Common myeloid progenitor, CD34-positive (primary cell): Measurements from ENCODE around the gene FAM3B.
A peak's percentile ranks its signal among the peaks of the same experiment; 100 is the strongest.
"Not testable (repeated sequence)": the region's sequence is repeated elsewhere in the genome, so short reads cannot be mapped to it uniquely, and the experiment has no call there.

Experiments
- CTCF ChIA-PET: fragments of 350-600 bp; sonication (Branson Sonifier 250); formaldehyde crosslinking; loops from one replicate; lab custom pipeline; 2021; ENCODE audit warnings: antibody characterized with exemption; lab: Charles Lee
- POLR2A ChIA-PET: fragments of 350-600 bp; sonication (Branson Sonifier 250); formaldehyde crosslinking; loops from one replicate; lab custom pipeline; 2021; ENCODE audit warnings: antibody characterized with exemption; lab: Charles Lee
- DNase-seq, 3 donors: peaks; one replicate each; pipeline versions ENCODE4 v3.0.0 to v3.0.0-alpha.2; 2013
- H3K27ac ChIP-seq, 2 experiments: 1 replicate in 1 of 2; 2 replicates in 1 of 2; pipeline ENCODE4 v1.7.0; 2013; ENCODE audit warnings: inconsistent platforms in 2 of 2, low read length in 2 of 2, mild to moderate bottlenecking in 2 of 2, low read depth in 1 of 2, moderate library complexity in 1 of 2; ENCODE audit not compliant: severe bottlenecking in 2 of 2, insufficient read depth in 1 of 2, poor library complexity in 1 of 2
- H3K27me3 ChIP-seq, 5 experiments: replicated peaks in 2 of 5; 1 replicate in 3 of 5; 2 replicates in 2 of 5; pipeline versions ENCODE4 v1.6.1 to v1.7.0; 2013; ENCODE audit warnings: low read length in 4 of 5, mild to moderate bottlenecking in 2 of 5, moderate library complexity in 2 of 5, inconsistent platforms in 1 of 5; ENCODE audit not compliant: insufficient read depth in 5 of 5, control insufficient read depth in 4 of 5
- H3K36me3 ChIP-seq, 4 experiments: 1 replicate in 2 of 4; 2 replicates in 2 of 4; pipeline versions ENCODE4 v1.6.1 to v1.7.0; 2013; ENCODE audit warnings: low read length in 3 of 4, control low read depth in 1 of 4, mild to moderate bottlenecking in 1 of 4; ENCODE audit not compliant: control insufficient read depth in 4 of 4, insufficient read depth in 4 of 4
- H3K4me1 ChIP-seq, 4 experiments: 1 replicate in 3 of 4; 2 replicates in 1 of 4; pipeline versions ENCODE4 v1.6.1 to v1.7.1; 2013; ENCODE audit warnings: low read length in 3 of 4, mild to moderate bottlenecking in 3 of 4, control low read depth in 1 of 4, inconsistent platforms in 1 of 4, moderate library complexity in 1 of 4; ENCODE audit not compliant: control insufficient read depth in 4 of 4, insufficient read depth in 4 of 4; ENCODE audit errors: control extremely low read depth in 1 of 4
- H3K4me3 ChIP-seq, 7 experiments: 1 replicate in 4 of 7; 2 replicates in 3 of 7; pipeline versions ENCODE4 v1.5.1 to v1.7.0; 2013; ENCODE audit warnings: mild to moderate bottlenecking in 7 of 7, low read length in 6 of 7, moderate library complexity in 6 of 7, inconsistent platforms in 2 of 7, low read depth in 2 of 7, control low read depth in 1 of 7; ENCODE audit not compliant: insufficient read depth in 4 of 7, control insufficient read depth in 1 of 7; ENCODE audit errors: extremely low read depth in 1 of 7
- H3K9me3 ChIP-seq, 5 experiments: 1 replicate in 4 of 5; 2 replicates in 1 of 5; pipeline versions ENCODE4 v1.6.1 to v1.7.1; 2013; ENCODE audit warnings: low read length in 4 of 5, mild to moderate bottlenecking in 2 of 5, inconsistent platforms in 1 of 5, low read depth in 1 of 5, moderate library complexity in 1 of 5; ENCODE audit not compliant: control insufficient read depth in 4 of 5, insufficient read depth in 2 of 5; ENCODE audit errors: control extremely low read depth in 1 of 5
- WGBS: methylation state at CpG from one replicate; pipeline ENCODE4 v1.1.5; 2013; ENCODE audit not compliant: insufficient coverage; 5-methylcytosine and 5-hydroxymethylcytosine counted together

The FAM3B gene

GRCh38 chr21:41302976-41303375 is 13.6 kb upstream of the FAM3B start:
- no peaks in the 10 kb centered on the region for H3K36me3 ChIP-seq
- peaks cover 0 to 5% (median 0%) of the 10 kb centered on the region in 5 experiments for H3K27me3 ChIP-seq
- no peaks in the 10 kb centered on the region for H3K4me1 ChIP-seq
- no peak for DNase-seq
- CTCF ChIA-PET, result no interaction called here
- 100% methylated on average over 1 of the region's 1 CpG for WGBS
- POLR2A ChIA-PET, result no interaction called here
- peaks cover 2 to 9% (median 4%) of the 10 kb centered on the region in 5 experiments for H3K9me3 ChIP-seq
- H3K27ac ChIP-seq, result no peak overlapping the region
- H3K4me3 ChIP-seq, result no peak overlapping the region

GRCh38 chr21:41304068-41304720 is 12.4 kb upstream of the FAM3B start:
- H3K4me1 ChIP-seq, result no peaks in the 10 kb centered on the region
- H3K36me3 ChIP-seq, result no peaks in the 10 kb centered on the region
- no peak for DNase-seq
- H3K9me3 ChIP-seq, result peaks cover 2 to 6% (median 4%) of the 10 kb centered on the region in 5 experiments
- H3K27ac ChIP-seq, result no peak overlapping the region
- WGBS, result 96% methylated on average over 28 of the region's 40 CpGs
- CTCF ChIA-PET, result no interaction called here
- POLR2A ChIA-PET, result no interaction called here
- peaks cover 0 to 8% (median 4%) of the 10 kb centered on the region in 5 experiments for H3K27me3 ChIP-seq
- no peak overlapping the region for H3K4me3 ChIP-seq

- Histone ChIP-seq H3K4me1 (no peaks in the 10 kb centered on the region), H3K27me3 (peaks cover 0 to 26% (median 6%) of the 10 kb centered on the region in 5 experiments), H3K36me3 (no peaks in the 10 kb centered on the region), H3K27ac (no peak overlapping the region), H3K9me3 (peaks cover 2 to 6% (median 3%) of the 10 kb centered on the region in 5 experiments), H3K4me3 (no peak overlapping the region)
- ChIA-PET CTCF (interaction anchor here (0.9 kb wide), 1 partner anchor 23 kb away, joined by 3 read pairs; no protein-coding TSS in a partner anchor), POLR2A (no interaction called here)
- DNase-seq, result no peak
Measured at GRCh38 chr21:41307219-41307618, 9.4 kb upstream of the FAM3B start.

- no CpG with 5 or more reads among the region's 8 CpGs for WGBS
- H3K9me3 ChIP-seq, DNase-seq, H3K27ac ChIP-seq, H3K4me3 ChIP-seq, H3K36me3 ChIP-seq, POLR2A ChIA-PET: not testable (repeated sequence)
- Histone ChIP-seq H3K27me3 (peaks cover 0 to 64% (median 20%) of the 10 kb centered on the region in 5 experiments), H3K4me1 (peaks cover 2 to 15% (median 8%) of the 10 kb centered on the region in 4 experiments)
- CTCF ChIA-PET, result interaction anchor here (0.9 kb wide), 1 partner anchor 30 kb away, joined by 3 read pairs; no protein-coding TSS in a partner anchor
Measured at GRCh38 chr21:41313285-41314164, 3.1 kb upstream of the FAM3B start.

- Histone ChIP-seq H3K9me3 (no peaks in the 10 kb centered on the region), H3K4me1 (peaks cover 2 to 15% (median 8%) of the 10 kb centered on the region in 4 experiments), H3K4me3 (no peak overlapping the region), H3K27me3 (peaks cover 0 to 44% (median 19%) of the 10 kb centered on the region in 5 experiments), H3K36me3 (no peaks in the 10 kb centered on the region), H3K27ac (no peak overlapping the region)
- CTCF ChIA-PET, result interaction anchor here (1.6 kb wide), 1 partner anchor 19 kb away, joined by 3 read pairs; no protein-coding TSS in a partner anchor
- WGBS, result 98% methylated on average over 5 of the region's 6 CpGs
- no peak for DNase-seq
- POLR2A ChIA-PET, result no interaction called here
Measured at GRCh38 chr21:41315726-41316125, 875 bp upstream of the FAM3B start.

GRCh38 chr21:41317063-41317392 is 427 bp downstream of the FAM3B start:
- Histone ChIP-seq H3K27ac (no peak overlapping the region), H3K27me3 (peaks cover 0 to 38% (median 19%) of the 10 kb centered on the region in 5 experiments), H3K4me3 (peak overlapping the region; percentile 1 to 74 (median 34)), H3K4me1 (peaks cover 2 to 15% (median 8%) of the 10 kb centered on the region in 4 experiments), H3K36me3 (no peaks in the 10 kb centered on the region), H3K9me3 (no peaks in the 10 kb centered on the region)
- POLR2A ChIA-PET, result no interaction called here
- CTCF ChIA-PET, result no interaction called here
- DNase-seq, result no peak
- 7% methylated on average over 12 of the region's 19 CpGs for WGBS

GRCh38 chr21:41317458-41317857 is 857 bp downstream of the FAM3B start:
- POLR2A ChIA-PET, result no interaction called here

More at GRCh38 chr21:41317458-41317857, 857 bp downstream of the FAM3B start:
- Histone ChIP-seq H3K4me1 (peaks cover 2 to 15% (median 8%) of the 10 kb centered on the region in 4 experiments), H3K9me3 (no peaks in the 10 kb centered on the region), H3K27ac (no peak overlapping the region), H3K4me3 (peak overlapping the region in 2 of 7 experiments; percentile 65 to 74), H3K36me3 (no peaks in the 10 kb centered on the region), H3K27me3 (peaks cover 0 to 35% (median 19%) of the 10 kb centered on the region in 5 experiments)
- CTCF ChIA-PET, result no interaction called here
- DNase-seq, result no peak
- 76% methylated on average over 8 of the region's 10 CpGs for WGBS
